ENCODE measurements around the gene STRN4. TPM values are rescaled to one million over a fixed set of nuclear protein-coding genes. Genes with fewer than 3 reads are reported as not detected.

Gene STRN4
- total and polyA plus RNA-seq, 2 experiments from 2014 or later = 98.4 to 144 TPM

- Histone ChIP-seq H3K4me1 (ENCODE audit: low read depth) (no peaks in the 10 kb centered on the region), H3K27me3 (no peaks in the 10 kb centered on the region), H3K27ac (no peak overlapping the region), H3K4me3 (no peak overlapping the region), H3K36me3 (peaks cover 2% of the 10 kb centered on the region), H3K9me3 (ENCODE audit: low read depth) (no peaks in the 10 kb centered on the region)
- DNase-seq (ENCODE audit: low read depth in 1 of 2, low spot score in 1 of 2) = no peak
- TF ChIP-seq CTCF (IDR thresholded peaks at IDR 0.05; ENCODE audit: low read depth, low read length) = no peak
Measured at GRCh38 chr19:46670813-46671212, 75.4 kb downstream of the STRN4 start.

Other genes with a start within 250 kb of the STRN4 start
- gene CALM3, start 145.1 kb downstream of the STRN4 start, total RNA-seq = 414 and 867 TPM in 2 replicates
- gene CALM3, start 145.1 kb downstream of the STRN4 start, polyA plus RNA-seq = 412 and 576 TPM in 2 replicates
- 0.12 and 0.35 TPM in 2 replicates for gene PTGIR, start 121.4 kb downstream of the STRN4 start, total RNA-seq
- 0.82 TPM in 1 of 2 replicates, not detected in the other for gene PTGIR, start 121.4 kb downstream of the STRN4 start, polyA plus RNA-seq
- gene GNG8, start 110.2 kb downstream of the STRN4 start, total RNA-seq = not detected in 2 replicates
- 6.8 and 16.2 TPM in 2 replicates for gene GNG8, start 110.2 kb downstream of the STRN4 start, polyA plus RNA-seq
- 115 and 142 TPM in 2 replicates for gene DACT3, start 85.3 kb downstream of the STRN4 start, total RNA-seq
- gene DACT3, start 85.3 kb downstream of the STRN4 start, polyA plus RNA-seq = 107 and 153 TPM in 2 replicates
- gene PRKD2, start 29.3 kb downstream of the STRN4 start, total RNA-seq = 16.0 and 24.7 TPM in 2 replicates
- 25.5 and 53.9 TPM in 2 replicates for gene PRKD2, start 29.3 kb downstream of the STRN4 start, polyA plus RNA-seq
- gene FKRP, start 393 bp downstream of the STRN4 start, total RNA-seq = 39.1 and 50.3 TPM in 2 replicates
- 20.4 and 25.3 TPM in 2 replicates for gene FKRP, start 393 bp downstream of the STRN4 start, polyA plus RNA-seq
- 37.9 and 63.6 TPM in 2 replicates for gene SLC1A5, start 42.1 kb upstream of the STRN4 start, total RNA-seq
- gene SLC1A5, start 42.1 kb upstream of the STRN4 start, polyA plus RNA-seq = 43.0 and 64.9 TPM in 2 replicates
- 76.5 and 139 TPM in 2 replicates for gene AP2S1, start 104.4 kb upstream of the STRN4 start, total RNA-seq
- gene AP2S1, start 104.4 kb upstream of the STRN4 start, polyA plus RNA-seq = 206 and 260 TPM in 2 replicates
- 31.6 and 36.9 TPM in 2 replicates for gene ARHGAP35, start 114.5 kb upstream of the STRN4 start, total RNA-seq
- 15.9 and 19.8 TPM in 2 replicates for gene ARHGAP35, start 114.5 kb upstream of the STRN4 start, polyA plus RNA-seq